HL-60 (cell line): ENCODE results near the gene PDE8B.

Experiments
- CTCF ChIP-seq: IDR thresholded peaks from one replicate; pipeline ENCODE4 v1.5.1; 2011; ENCODE audit warnings: low read length, control low read depth, inconsistent platforms; ENCODE audit not compliant: insufficient read depth
- GABPA ChIP-seq: IDR thresholded peaks from 2 replicates; pipeline ENCODE4 v1.6.1; 2012; ENCODE audit warnings: low read depth

- no peak for TF ChIP-seq CTCF
- no peak for TF ChIP-seq GABPA
Measured at GRCh38 chr5:77256406-77256805, 45.9 kb downstream of the PDE8B start.
